Activated CD8-positive, alpha-beta memory T cell treated with anti-CD3 and anti-CD28 coated beads, Interleukin-2, amount 50 U/mL, for 24 hours (primary cell): ENCODE results near the gene ZCCHC17.

Source experiments
- DNase-seq: peaks from one replicate; pipeline ENCODE4 v3.0.0-alpha.2; 2020; ENCODE audit errors: extremely low read depth

The ZCCHC17 gene

DNA sequence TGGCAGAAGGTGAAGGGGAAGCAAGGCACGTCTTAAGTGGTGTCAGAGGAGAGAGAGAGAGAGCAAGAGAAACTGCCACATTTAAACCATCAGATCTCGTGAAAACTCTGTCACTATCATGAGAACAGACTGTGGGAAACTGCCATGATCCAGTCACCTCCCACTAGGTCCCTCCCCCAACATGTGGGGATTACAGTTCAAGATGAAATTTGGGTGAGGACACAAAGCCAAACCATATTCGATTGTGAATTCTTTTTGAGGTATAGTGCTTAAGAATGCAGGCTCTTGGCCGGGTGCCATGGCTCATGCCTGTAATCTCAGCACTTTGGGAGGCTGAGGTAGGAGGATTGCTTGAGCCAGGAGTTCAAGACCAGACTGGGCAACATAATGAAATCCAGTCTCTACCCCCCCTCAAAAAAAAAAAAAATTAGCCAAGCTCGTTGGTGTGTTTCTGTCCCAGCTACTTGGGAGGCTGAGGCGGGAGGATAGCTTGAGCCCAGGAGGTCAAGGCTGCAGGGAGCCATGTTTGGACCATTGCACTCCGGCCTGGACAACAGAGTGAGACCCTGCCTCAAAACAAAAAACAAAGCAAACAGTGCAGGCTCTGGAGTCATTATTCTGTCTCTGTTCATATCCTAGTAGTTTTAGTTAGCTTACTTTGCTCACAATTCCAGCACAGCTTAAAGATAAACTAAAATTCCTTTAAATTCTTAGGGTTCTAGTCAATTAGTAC is 6.0 kb downstream of the ZCCHC17 start:
- DNase-seq: no peak

DNA sequence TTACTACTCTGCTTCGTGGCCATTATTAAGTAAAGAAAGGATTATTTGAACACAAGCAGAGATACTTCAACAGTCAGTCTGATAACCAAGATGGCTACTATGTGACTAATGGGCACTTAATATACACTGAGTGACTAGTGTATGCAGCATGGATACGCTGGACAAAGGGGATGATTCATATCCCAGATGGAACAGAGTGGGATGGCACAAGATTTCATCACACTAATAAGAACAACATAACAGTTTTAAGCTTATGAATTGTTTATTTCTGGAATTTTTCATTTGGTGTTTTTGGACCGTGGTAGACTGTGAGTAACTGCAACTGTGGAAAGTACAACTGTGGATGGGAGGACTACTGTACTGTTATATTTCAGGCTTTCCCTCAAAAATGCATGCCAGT is 9.4 kb downstream of the ZCCHC17 start:
- no peak for DNase-seq

DNA sequence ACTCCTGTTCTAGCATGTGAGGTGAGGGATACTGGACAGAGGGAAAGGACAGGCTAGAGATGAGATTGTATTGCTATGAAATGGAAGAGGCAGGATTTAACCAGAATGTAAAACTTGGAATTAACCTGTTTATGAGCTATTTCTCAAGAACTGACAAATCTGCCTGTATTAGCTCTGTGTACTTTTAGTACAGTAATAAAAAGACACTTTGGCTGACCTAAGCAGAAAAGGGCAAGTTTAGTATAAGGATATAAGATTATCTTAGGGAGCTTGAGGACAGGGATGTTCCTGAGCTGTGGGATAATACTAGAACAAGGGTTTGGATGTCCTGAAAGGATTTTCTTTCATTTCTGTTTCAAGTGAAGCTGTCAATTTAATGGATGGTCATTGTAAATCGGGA is 11.2 kb downstream of the ZCCHC17 start:
- no peak for DNase-seq

DNA sequence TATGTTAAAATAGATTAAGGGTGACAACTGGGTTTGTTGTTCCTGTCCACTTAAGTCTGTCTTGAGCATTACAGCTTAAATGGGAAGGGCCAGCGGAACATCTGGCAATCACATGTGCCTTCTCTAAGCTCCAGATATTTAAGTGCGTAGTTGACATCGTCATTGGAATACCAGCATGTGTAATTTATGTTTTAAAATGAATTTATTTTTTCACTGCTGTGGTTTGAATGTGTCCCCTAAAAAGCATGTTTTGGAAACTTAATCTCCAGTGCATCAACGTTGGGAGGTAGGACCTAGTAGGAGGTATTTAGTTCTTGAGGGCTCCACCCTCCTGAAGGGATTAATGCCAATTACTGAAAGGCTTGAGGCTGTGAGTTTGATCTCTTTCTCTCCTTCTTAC is 13.4 kb downstream of the ZCCHC17 start:
- no peak for DNase-seq

DNA sequence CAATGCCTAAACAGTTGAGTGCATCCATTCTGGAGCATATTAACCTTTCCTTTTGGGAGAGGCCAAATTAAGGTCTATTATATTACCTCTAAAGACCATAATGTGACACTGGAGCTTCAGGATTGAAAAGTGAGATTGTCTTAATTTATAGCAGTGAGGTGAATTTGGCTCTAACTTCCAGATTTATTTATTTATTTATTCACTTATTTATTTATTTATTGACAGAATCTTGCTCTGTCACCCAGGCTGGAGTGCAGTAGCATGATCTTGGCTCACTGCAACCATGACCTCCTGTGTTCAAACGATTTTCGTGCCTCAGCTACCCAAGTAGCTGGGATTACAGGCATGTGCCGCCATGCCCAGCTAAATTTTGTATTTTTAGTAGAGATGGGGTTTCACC is 19.1 kb downstream of the ZCCHC17 start:
- no peak for DNase-seq

DNA sequence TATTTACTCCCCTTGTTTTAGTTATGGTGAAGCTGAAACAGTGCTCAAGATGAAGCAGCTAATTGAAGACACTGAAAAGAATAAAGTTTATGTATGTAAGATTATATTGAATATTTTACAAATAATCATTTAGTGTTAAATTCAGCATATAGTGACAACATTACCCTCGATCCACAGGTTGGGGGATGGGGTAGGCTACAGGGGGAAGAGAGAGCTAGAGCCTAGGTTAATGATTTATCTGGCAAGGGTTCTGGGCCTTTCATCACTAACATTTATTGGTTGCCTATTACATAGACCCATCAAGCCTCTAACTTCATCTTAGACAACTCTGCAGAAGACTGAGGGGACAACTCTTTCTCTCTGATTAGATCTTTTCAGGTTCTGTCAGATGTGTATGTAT is 21.3 kb downstream of the ZCCHC17 start:
- DNase-seq: no peak

DNA sequence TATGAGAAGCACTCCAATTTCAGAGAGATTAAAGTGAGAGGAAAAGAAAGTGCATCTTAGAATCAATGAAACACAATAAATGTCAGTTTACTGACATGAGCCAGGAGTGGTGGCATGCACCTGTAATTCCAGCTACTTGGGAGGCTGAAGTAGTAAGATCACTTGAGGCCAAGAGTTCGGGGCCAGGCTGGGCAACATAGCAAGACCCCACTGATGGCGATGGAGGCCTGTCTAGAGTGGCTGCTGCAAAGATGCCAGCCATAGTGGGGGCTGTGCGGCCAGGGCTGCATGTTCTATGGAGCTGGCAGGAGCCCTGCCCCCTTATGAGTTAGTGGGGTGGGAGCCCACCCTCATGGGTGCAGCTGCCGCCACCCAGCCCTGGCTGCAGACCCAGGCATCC is 27.3 kb downstream of the ZCCHC17 start:
- no peak for DNase-seq

DNA sequence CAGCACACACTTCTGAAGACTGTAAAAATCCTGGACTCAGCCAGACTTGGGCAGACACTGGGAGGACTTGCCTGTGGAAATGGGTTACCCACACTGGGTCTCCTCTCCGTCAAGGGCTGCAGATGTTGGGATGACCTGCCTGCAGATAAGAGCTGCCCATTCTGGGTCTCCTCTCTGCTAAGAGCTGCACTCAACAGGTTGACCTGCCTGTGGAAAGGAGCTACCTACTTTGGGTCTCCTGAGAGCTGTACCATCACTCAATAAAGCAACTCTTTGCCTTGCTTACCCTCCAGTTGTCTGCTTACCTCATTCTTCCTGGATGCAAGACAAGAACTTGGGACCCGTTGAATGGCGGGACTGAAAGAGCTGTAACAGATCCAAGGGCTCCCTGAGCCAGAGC is 28.2 kb downstream of the ZCCHC17 start:
- DNase-seq: no peak

DNA sequence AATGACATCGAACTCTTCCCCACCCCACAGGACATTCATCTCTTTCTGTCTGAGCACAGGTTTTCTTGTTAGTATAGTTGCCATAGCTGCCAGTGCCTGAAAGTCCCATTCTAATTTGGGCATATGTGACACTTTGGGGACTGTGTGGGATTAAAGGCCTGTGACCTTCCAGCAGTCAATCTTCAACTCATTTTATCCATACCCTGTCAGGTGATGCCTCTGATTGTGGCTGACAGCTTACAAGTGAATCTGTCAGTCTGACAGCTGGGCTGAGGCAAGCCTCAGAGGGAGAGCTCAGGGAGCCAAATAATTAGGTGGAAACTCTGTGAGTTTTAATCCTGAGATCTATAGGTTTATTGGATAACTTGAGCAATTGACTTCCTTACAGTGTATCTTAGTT is 29.6 kb downstream of the ZCCHC17 start:
- no peak for DNase-seq

DNA sequence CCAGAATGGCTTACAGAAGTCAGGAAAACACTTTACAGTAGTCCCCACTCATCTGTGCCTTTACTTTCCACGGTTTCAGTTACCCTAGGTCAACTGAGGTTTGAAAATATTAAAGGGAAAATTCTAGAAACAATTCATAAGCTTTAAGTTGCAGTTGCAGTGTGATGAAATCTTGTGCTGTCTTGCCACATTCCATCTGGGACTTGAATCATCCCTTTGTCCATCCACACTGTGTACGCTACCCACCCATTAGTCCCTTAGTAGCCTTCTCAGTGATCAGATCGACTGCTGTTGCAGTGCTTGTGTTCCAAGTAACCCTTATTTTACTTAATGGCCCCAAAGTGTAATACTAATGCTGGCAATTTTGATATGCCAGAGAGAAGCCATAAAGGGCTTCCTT is 30.5 kb downstream of the ZCCHC17 start:
- no peak for DNase-seq

DNA sequence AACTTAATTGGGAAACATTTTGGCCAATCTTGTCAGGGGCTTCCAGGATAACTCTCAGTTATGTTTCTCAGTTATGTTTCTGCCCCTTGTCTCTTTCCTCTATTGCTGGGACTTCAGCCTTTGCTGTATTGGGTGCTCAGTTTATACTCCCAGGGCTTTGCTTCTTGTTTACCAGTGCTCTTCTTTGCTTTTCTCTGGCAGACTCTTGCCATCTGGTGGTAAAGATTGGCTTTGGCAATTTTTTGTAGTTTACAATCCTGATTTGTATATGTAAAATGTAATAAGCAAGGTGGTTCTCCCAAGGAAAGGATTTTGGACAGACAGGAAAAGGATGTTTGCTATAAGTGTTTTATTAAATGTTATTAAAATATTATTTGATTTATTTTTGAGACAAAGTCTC is 38.2 kb downstream of the ZCCHC17 start:
- no peak for DNase-seq

DNA sequence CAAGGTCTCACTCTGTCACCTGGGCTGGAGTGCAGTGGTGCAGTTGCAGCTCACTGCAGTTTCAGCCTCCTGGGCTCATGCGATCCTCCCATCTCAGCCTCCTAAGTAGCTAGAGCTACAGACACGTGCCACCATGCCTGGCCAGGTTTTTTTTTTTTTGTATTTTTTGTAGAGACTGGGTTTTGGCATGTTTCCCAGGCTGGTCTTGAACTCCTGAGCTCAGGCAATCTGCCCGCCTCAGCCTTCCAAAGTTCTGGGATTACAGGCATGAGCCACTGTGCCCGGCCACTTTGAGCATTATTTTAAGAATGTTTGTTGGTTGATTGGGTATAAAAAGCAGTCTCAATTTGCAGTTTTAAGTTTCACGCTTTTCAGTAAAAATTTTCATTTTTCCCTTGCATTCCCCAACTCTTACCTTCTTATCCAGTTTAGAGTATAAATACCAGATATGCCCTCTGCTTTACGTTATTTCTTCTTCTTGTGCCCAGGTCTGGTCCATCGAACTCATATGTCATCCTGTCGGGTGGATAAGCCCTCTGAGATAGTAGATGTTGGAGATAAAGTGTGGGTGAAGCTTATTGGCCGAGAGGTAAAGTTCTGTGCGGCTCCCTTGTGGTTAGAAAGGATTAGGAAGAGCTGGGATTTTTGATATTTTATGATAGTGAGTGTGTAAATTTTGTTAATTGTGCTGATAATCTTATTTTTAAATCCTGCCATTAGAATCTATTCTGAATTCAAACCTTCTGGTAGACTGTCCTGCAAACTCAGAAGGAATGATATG is 40.0 kb downstream of the ZCCHC17 start:
- no peak for DNase-seq

DNA sequence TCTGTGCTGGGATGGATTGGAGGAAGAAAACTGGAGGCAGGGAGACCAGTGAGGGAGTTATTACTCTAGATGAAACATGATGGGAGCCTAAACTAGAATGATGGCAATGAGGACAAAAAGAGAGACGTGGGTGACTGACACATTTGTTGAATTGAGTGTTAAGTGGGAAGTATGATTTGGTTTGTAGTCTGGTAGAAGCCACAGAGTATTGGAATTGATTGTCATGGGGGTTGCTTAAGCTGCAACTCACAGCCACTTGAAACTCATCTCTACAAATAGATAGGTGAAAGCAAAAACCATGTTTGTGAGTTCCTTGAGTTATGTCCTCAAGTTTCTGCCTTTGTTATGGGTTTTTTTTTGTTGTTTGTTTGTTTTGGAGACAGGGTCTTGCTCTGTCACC is 47.7 kb downstream of the ZCCHC17 start:
- no peak for DNase-seq

DNA sequence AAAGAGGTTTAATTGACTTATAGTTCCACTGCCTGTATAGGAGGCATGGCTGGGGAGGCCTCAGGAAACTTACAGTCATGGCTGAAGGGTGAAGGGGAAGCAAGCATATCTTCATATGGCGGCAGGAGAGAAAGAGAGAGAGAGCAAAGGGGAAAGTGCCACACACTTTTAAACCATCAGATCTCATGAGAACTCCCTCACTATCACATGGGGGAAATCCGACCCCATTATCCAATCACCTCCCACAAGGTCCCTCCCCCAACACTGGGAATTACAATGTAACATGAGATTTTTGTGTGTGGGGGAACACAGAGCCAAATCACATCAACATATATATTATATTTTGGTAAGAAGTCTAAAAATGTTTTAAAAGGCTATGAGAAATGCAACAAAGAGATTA is 48.8 kb downstream of the ZCCHC17 start:
- no peak for DNase-seq

DNA sequence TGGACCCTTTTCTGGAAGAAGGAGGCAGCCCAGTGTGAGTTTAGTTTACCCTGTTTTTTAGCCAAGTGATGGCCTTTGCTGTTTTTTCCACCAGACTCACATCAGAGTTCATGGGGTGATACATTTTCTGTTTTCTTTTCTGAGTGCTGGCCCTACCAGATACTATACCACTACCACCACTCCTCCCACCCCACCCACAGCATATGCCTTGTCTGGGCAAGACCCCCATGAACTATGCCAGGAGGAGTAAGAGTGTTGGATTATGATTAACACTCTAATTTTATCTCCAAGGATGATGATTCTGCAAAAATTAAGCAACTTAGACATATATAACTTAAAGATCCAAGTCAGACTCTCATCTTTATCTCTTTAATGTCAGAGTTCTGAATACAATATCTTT is 50.0 kb downstream of the ZCCHC17 start:
- no peak for DNase-seq

DNA sequence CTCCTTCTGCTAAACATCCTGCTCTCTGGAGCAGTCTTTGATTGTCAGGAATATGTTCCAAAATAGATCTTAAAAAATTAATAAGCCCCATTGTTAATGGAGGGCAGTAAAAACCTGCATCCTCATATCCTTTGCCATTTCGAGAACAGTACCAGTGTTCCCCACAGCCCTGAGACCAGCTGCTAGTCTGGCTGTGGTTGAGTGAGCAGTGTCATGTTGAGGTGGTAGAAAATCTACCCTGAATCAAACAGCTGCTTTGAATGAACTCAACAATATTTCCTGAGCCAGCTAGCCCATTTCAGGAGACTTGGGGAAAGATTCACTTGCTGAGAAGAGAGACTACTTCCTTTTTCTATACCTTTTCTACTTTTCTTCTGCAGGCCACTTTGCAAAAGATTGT is 51.6 kb downstream of the ZCCHC17 start:
- no peak for DNase-seq

DNA sequence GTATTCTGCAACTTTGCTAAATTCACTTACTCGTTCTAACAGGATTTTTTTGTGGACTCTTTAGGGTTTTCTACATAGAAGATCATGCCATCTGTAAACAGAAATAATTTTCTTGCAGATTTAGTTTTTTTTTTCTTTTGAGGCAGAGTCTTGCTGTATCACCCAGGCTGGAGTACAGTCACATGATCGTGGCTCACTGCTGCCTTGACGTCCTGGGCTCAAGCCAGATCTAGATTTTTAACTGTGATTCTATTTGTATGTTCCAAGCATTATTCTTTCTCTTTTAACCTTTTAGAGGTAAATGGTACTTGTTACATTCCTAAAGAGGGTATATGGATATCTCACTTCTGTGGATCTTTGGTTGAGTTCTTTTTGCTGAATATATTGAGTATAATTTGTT is 57.5 kb downstream of the ZCCHC17 start:
- DNase-seq: no peak

DNA sequence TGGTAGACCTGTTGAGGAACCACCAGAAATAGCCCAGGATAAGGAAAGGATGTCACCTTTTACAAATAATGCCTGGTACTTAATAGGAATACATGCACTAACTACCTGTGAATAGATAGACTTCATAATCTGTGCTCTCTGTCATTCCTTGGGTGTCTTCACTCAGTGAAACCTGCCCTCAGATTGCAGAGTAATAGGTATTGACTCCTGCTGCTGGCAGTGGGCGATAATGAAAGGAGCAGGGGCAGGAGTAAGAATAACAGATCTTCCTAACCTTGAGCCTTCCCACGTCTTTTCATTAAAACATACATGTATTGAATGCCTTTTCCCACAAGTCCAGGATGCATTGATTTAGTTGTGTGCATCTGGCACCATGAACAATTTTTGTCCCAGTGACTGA is 59.6 kb downstream of the ZCCHC17 start:
- no peak for DNase-seq

DNA sequence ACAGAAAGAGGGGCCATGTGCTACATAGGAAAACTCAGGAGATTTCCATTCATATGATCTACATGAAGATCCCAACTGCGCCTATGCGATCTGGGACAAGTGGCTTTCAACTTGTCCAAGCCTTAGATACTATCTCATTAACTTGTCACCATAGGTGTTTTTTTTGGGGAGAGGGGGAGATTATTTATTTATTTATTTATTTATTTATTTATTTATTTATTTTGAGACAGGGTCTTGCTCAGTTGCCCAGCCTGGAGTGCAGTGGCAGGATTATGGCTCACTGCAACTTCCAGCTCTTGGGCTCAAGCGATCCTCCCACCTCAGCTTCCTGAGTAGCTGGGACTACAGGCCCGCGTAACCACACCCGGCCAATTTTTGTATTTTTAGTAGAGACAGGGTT is 64.8 kb downstream of the ZCCHC17 start:
- DNase-seq: no peak

DNA sequence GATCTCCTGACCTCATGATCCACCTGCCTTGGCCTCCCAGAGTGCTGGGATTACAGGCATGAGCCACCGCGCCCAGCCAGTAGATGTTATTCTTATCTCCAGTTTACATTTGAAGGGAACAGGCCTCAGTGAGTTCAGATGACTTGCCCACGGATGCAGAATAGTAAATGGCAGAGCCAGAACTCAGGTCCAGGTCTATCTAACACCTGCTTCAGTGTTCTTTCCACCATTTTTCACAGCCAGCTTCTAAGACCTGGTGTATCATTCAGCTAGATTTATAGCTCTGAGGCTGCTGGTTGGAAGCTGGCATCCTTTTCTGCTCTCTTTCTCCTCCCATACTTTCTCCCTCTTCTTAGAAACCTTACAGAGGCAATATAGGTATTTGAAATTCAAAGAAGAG is 65.2 kb downstream of the ZCCHC17 start:
- no peak for DNase-seq

DNA sequence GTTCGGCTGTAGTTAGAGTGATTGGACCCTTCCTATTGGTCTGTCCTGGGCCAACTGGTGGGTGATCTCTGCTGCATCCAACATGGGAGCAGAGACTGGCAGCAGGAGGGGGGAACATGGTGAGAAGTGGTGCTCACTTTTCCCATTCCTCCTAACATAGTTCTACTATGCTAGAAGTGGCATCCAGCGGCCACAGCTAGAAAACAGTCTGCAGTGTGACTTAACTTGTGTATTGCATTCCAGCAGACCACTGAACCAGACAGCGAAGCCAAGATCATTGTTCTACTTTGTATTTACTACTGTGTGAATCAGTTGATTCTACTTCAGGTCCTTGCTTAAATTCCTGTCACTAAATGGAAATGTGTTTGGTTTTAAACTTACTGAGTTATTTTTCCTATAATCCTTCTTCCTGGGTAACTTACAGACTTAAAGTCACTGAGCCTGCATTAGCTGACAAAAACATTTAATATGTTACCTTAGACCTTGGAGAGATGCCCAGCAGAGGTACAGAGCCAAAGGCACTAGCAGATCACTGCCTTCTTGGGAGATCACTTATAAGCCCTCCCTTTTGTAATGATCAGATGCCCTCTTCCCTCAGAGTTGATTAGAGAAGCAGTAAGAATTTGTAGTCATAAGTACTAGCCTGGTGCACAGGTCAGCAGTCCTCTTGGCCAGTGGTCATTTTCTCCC is 67.9 kb downstream of the ZCCHC17 start:
- DNase-seq: no peak

DNA sequence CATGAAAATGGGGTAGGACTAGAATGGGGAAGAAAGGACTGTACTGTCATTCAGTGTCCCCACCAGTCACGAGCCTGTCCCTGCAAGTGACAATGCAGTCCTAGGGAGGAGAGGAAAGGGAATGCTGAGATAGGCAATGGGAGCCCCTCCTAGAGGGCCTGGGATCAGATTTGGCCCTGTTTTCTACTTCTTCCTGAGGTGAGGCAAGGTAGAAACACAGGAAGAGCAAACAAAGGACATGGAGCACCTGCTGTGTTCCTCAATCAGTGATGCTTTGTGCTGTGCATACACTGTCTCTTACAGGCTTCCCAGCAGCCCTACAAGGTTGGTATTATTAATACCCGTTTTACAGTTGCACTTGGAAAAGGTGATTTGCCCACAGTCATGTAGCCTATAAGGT is 70.0 kb downstream of the ZCCHC17 start:
- DNase-seq: no peak

DNA sequence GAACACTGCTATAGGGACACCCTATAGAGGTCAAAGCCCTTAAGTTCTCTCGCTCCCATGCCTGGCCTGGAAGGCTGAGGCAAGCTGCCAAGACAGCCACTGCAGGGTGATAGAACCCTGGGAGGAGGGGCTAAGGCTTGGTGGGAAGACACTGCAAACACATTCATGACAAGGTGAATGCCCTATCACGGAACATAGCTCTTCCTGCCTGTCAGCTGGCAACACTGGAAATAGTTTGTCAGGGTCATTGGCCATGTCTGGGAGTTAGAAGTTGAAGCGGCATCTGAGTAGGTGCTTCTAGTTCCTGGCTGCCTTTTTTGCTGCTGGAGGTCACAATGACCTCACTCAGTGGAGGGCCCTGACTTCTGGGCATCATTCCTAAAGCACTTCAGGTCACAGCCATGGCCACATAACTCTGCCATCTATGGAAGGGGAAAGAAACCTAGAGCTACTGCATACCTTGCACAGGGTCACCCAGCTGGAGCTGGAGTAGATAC is 71.8 kb downstream of the ZCCHC17 start:
- no peak for DNase-seq
